SHP77 treated with DMSO at 0.1 percent for 48 hours (cell line): ENCODE measurements around the gene ABLIM1.

Experiments used
- DNase-seq: peaks from one replicate; lab custom pipeline; 2025; lab: John Stamatoyannopoulos, UW

ABLIM1 gene

GRCh38 chr10:114679552-114679951, 21.5 kb upstream of the ABLIM1 start:
- no peak for DNase-seq

DNA sequence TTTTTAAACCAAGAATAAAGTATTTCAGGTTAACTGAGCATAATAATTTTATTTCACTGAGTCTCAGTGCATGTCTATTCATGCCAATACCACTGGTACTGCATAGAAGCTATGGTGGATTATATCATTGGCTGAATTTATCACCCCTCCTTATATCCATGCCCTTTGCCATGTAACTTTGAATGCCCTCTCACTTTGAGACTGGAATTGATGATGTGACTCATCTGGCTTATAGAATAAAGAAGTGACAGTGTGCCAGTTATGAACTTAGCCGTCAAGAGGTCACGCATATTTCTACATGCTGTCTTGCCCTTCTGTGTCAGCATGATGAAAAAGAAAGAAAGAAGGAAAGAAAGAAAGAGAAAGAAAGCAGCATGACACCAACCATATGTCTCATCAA, 20.7 kb upstream of the ABLIM1 start:
- no peak for DNase-seq

DNA sequence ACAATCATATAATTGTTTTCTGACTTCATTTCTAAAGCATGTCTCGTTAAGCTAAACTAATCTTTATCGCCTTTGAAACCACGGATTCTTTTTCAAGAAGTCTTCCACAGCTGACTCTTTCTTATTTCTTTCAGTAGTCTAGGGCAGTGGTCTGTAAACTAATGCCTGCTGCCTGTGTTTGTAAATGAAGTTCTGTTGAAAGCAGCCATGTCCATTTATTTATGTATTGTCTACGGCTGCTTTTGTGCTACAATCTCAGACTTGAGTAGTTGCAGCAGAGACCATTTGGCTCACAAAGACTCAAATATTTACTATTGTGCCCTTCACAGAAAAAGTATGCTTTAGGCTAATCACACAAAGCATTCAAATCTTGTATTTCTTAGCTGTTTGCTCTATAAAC, 20.3 kb upstream of the ABLIM1 start:
- no peak for DNase-seq

GRCh38 chr10:114674346-114674745, 16.3 kb upstream of the ABLIM1 start:
- DNase-seq = no peak

GRCh38 chr10:114669648-114670047, 11.6 kb upstream of the ABLIM1 start:
- DNase-seq = no peak

GRCh38 chr10:114668375-114669080, 10.5 kb upstream of the ABLIM1 start:
- DNase-seq = no peak

DNA sequence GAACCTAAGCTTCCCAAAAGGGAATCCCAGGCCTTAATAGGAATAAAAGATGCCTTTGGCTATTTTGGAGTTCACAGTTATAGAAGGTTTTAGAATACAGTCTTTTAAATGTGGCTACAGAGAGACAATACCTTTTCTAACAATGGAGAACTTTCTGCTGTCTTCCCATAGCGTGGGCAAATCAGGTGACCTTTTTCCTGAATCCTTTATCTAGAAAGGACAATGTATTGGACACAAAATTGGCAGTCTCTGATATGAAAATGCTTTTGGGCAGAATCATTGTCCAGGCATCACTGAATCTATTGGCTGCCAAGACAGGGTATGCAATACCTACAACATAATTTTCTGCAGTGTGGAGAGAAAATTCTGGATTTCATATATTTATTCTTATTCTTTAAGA, 7.8 kb upstream of the ABLIM1 start:
- DNase-seq = no peak

GRCh38 chr10:114665406-114665805, 7.3 kb upstream of the ABLIM1 start:
- DNase-seq = no peak

DNA sequence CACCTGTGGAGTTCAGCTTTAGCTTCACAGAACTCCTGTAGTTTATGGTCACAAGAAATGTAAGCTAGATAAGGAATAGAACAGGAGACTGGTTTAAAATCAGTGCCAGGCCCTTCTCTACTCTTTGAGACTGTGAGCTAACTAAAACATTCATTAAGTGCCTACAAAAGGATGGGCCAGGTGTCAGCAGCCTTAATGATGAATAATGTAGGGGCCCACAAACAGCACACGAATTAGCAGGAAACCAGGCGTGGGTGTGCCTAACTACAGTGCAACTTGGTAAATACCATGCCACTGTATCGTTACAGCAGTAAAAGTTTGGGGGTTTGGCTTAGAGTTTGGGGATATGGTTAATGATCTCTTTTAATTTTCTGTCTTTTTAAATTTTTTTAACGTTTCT, 6.1 kb upstream of the ABLIM1 start:
- no peak for DNase-seq

GRCh38 chr10:114663626-114664025, 5.6 kb upstream of the ABLIM1 start:
- no peak for DNase-seq

- DNase-seq = no peak
Measured at GRCh38 chr10:114662646-114663217, 4.7 kb upstream of the ABLIM1 start.

GRCh38 chr10:114661212-114661880, 3.3 kb upstream of the ABLIM1 start:
- no peak for DNase-seq

DNA sequence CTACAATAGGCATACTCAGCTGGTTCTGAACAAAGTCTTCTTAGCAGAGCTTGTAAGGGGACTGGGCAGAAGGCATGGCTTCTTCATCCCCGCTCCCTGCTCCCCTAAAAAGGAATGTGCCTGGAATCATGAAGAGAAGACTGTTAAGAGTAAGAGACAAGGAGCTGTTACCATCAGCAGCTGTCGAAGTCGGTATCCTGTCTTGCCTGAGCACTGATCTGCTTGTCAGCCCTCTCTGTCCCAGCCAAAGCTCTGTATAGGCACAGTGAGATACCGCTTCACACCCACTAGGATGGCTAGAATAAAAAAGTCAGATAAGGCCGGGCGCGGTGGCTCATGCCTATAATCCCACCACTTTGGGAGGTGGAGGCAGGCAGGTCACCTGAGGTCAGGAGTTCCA, 2.4 kb downstream of the ABLIM1 start:
- no peak for DNase-seq

DNA sequence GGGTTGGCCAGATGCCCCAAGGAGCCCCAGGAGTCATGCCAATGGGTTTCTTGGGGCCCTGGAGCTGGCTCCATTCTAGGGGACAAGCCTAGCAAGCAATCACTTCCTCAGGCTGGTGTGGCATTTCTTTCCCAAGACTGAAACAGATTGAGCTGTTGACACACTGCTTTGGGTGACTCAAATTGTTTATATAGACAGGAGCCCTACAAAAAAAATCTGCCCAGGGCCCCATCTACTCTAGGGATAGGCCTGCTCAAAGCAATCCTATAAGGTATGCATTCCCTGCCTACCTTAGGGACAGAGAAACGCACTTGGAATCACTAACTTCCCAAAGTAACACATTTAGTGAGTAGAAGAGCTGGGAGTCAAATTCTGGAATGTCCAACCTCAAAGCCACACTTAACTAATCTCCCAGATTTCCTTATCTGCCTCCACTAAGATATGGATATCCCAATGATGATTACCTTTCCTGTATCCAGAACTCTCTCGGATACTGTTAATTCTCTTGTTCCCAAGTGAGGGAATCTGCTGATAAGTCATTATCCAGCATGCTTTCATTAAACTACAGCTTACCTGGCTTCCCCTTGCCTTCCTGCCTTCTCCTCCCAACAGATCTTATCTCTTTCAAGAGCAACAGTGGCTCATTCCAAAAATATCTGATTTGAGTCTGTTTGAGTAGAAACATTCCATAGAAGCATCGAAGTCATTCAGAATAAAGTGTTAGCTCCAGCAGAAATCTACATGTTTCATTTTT, 3.1 kb downstream of the ABLIM1 start:
- no peak for DNase-seq

- no peak for DNase-seq
Measured at GRCh38 chr10:114653926-114654325, 4.1 kb downstream of the ABLIM1 start.

DNA sequence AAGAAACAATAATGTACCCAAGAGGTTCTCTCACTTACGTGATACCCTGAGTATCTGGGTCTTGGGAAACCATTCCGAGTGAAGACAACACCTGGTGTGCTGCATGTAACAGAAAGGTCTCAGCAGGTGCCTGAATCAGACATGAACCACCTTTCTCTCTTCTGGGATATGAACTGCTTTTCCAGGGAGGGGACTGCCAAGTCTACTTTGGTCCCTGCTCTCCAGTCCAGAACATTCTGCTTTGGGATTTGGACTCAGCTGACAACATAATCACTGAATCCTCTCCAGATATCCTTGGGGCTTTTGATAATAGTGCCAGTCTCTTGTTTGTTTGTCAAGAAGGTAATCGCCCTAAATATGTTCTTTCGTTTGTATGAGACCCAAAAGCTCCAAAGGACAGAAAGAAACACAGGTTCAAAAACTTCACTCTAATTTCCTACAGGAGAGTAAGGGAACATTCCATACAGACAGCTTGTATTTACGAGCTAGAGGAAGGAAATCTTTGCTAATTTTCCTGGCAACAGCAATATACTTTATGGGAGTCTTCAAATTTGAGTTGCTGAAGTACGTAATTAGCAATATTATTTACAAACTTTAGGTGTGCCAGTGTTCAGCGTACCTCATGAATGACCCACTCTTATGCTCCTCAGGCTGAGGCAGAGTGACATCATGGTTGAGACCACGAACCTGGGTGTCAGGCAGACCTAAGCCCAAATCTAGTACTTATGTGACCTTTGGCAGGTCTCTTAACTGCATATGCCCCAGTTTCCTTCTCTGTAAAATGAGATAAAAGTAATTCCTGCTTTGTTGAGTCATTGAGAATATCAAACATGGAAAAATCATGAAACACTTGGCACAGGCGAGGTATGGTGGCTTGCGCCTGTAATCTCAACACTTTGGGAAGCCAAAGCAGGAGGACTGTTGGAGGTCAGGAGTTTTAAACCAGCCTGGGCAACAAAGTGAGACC, 5.4 kb downstream of the ABLIM1 start:
- no peak for DNase-seq

- no peak for DNase-seq
Measured at GRCh38 chr10:114650831-114651230, 7.2 kb downstream of the ABLIM1 start.

GRCh38 chr10:114650266-114650665, 7.8 kb downstream of the ABLIM1 start:
- DNase-seq = no peak

GRCh38 chr10:114649217-114649903, 8.7 kb downstream of the ABLIM1 start:
- no peak for DNase-seq

- DNase-seq = no peak
Measured at GRCh38 chr10:114648368-114648767, 9.7 kb downstream of the ABLIM1 start.

DNA sequence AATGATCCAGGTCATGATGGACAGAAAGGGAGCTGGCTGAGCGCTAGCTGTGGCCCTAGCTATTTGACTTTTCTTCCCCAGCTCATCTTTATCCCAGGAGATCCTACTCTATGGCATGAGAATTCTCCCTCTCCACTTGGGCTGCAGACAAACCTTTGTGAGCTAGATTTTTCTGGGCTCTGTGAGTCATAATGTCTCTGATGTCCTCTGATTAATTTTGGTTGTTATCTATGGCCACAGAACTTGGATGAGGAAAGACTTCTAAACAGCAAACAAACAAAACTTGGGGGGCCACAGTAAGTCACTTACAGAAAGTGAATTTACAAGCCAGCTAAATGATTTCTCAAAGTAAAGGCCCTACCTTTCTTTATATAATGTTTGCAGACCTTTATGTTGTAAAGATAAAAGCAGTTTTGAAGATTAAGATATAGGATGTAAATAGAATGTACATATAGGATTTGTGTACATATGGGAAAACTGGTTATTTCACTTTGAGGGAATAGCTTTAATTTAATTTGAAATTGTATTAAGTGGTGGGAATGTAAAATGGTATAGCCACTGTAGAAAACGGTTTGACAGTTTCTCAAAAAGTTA, 10.4 kb downstream of the ABLIM1 start:
- DNase-seq = no peak
